Measurements from ENCODE around the gene BCL2L13. TPM values are rescaled to one million over a fixed set of nuclear protein-coding genes. Genes with fewer than 3 reads are reported as not detected.
"Not testable (repeated sequence)": the region's sequence is repeated elsewhere in the genome, so short reads cannot be mapped to it uniquely, and the experiment has no call there.

BCL2L13 gene
- total RNA-seq, 1 experiment from 2014 or later = 56.9 TPM

DNA sequence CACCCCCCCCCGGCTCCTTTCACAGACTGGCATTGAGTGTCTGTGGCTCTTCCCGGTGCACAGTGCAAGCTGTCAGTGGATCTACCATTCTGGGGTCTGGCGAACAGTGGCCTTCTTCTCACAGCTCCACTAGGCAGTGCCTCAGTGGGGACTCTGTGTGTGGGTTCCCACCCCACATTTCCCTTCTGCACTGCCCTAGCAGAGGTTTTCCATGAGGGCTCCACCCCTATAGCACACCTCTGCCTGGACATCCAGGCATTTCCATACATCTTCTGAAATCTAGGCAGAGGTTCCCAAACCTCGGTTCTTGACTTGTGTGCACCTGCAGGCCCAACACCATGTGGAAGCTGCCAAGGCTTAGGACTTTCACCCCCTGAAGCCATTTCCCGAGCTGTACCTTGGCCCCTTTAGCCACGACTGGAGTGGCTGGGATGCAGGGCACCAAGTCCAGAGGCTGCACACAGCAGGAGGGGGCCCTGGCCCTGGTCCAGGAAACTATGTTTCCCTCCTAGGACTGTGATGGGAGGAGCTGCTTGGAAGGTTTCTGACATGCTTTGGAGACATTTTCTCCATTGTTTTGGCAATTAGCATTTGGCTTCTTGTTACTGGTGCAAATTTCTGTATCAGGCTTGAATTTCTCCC is 26.0 kb downstream of the BCL2L13 start:
- Histone ChIP-seq H3K4me3 (ENCODE audit: low read length) (no peak overlapping the region), H3K4me2 (ENCODE audit: low read depth, low read length, poor library complexity, severe bottlenecking) (no peak overlapping the region), H3K36me3 (ENCODE audit: insufficient read depth, low read length) (peaks cover 27% of the 10 kb centered on the region), H3K79me2 (ENCODE audit: low read length) (peaks cover 61% of the 10 kb centered on the region), H4K20me1 (ENCODE audit: insufficient read depth, low read depth, low read length) (no peaks in the 10 kb centered on the region), H3K9me3 (ENCODE audit: low read length) (no peaks in the 10 kb centered on the region), H3K9ac (ENCODE audit: low read length) (no peak overlapping the region), H2AFZ (ENCODE audit: low read length) (no peak overlapping the region), H3K27ac (ENCODE audit: low read length) (no peak overlapping the region), H3K9me2 (replicated peaks; ENCODE audit: insufficient read depth, low read length) (no peaks in the 10 kb centered on the region), H3K27me3 (ENCODE audit: low read length) (no peaks in the 10 kb centered on the region), H3K4me1 (ENCODE audit: low read length) (peaks cover 3% of the 10 kb centered on the region; the same call in 1 of the 2 replicates)
- DNase-seq = no peak

- Histone ChIP-seq H3K9ac (ENCODE audit: low read length) (no peak overlapping the region), H3K27ac (ENCODE audit: low read length) (no peak overlapping the region), H3K79me2 (ENCODE audit: low read length) (peaks cover 63% of the 10 kb centered on the region), H3K36me3 (ENCODE audit: insufficient read depth, low read length) (peaks cover 27% of the 10 kb centered on the region), H3K9me3 (ENCODE audit: low read length) (no peaks in the 10 kb centered on the region), H3K4me1 (ENCODE audit: low read length) (peaks cover 3% of the 10 kb centered on the region; the same call in 1 of the 2 replicates), H3K9me2 (replicated peaks; ENCODE audit: insufficient read depth, low read length) (no peaks in the 10 kb centered on the region), H3K27me3 (ENCODE audit: low read length) (no peaks in the 10 kb centered on the region), H4K20me1 (ENCODE audit: insufficient read depth, low read depth, low read length) (no peaks in the 10 kb centered on the region), H3K4me2 (ENCODE audit: low read depth, low read length, poor library complexity, severe bottlenecking) (no peak overlapping the region), H3K4me3 (ENCODE audit: low read length) (no peak overlapping the region), H2AFZ (ENCODE audit: low read length) (no peak overlapping the region)
- DNase-seq = no peak
Observed at GRCh38 chr22:17665248-17665647, 26.7 kb downstream of the BCL2L13 start.

- Histone ChIP-seq H3K9ac (ENCODE audit: low read length) (no peak overlapping the region), H3K79me2 (ENCODE audit: low read length) (peaks cover 65% of the 10 kb centered on the region), H3K36me3 (ENCODE audit: insufficient read depth, low read length) (peaks cover 21% of the 10 kb centered on the region), H3K4me1 (ENCODE audit: low read length) (peaks cover 3% of the 10 kb centered on the region; the same call in 1 of the 2 replicates), H3K9me2 (replicated peaks; ENCODE audit: insufficient read depth, low read length) (no peaks in the 10 kb centered on the region), H3K4me2 (ENCODE audit: low read depth, low read length, poor library complexity, severe bottlenecking) (no peak overlapping the region), H3K9me3 (ENCODE audit: low read length) (no peaks in the 10 kb centered on the region), H2AFZ (ENCODE audit: low read length) (no peak overlapping the region), H3K27ac (ENCODE audit: low read length) (no peak overlapping the region), H4K20me1 (ENCODE audit: insufficient read depth, low read depth, low read length) (no peaks in the 10 kb centered on the region), H3K27me3 (ENCODE audit: low read length) (no peaks in the 10 kb centered on the region), H3K4me3 (ENCODE audit: low read length) (no peak overlapping the region)
- no peak for DNase-seq
Observed at GRCh38 chr22:17665854-17666253, 27.3 kb downstream of the BCL2L13 start.

DNA sequence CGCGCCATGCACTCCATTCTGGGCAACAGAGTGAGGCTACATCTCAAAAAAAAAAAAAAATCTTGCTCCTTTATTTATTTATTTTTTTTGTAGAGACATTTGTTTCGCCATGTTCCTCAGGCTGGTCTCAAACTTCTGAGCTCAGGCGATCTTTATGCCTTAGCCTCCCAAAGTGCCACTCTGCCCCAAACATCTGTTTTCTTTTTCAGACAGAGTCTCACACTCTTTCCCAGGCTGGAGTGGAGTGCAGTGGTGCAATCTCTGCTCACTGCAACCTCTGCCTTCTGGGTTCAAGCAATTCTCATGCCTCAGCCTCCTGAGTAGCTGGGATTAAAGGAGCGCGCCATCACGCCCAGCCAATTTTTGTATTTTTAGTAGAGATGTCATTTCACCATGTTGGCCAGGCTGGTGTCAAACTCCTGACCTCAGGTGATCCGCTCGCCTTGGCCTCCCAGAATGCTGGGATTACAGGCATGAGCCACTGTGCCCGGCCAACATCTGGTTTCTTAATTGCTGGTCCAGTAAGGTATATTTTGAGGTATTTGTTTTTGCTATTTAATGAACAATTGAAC is 33.0 kb downstream of the BCL2L13 start:
- DNase-seq; H3K27me3 ChIP-seq (ENCODE audit: low read length); H2AFZ ChIP-seq (ENCODE audit: low read length); H4K20me1 ChIP-seq (ENCODE audit: insufficient read depth, low read depth, low read length); H3K4me3 ChIP-seq (ENCODE audit: low read length); H3K9me3 ChIP-seq (ENCODE audit: low read length); H3K9me2 ChIP-seq (replicated peaks; ENCODE audit: insufficient read depth, low read length); H3K36me3 ChIP-seq (ENCODE audit: insufficient read depth, low read length); H3K9ac ChIP-seq (ENCODE audit: low read length); H3K4me2 ChIP-seq (ENCODE audit: low read depth, low read length, poor library complexity, severe bottlenecking); H3K27ac ChIP-seq (ENCODE audit: low read length); H3K4me1 ChIP-seq (ENCODE audit: low read length): not testable (repeated sequence)
- H3K79me2 ChIP-seq (ENCODE audit: low read length) = peaks cover 81% of the 10 kb centered on the region

- Histone ChIP-seq H3K4me1 (ENCODE audit: low read length) (peaks cover 3% of the 10 kb centered on the region; the same call in 1 of the 2 replicates), H3K36me3 (ENCODE audit: insufficient read depth, low read length) (peaks cover 4% of the 10 kb centered on the region; the same call in 1 of the 2 replicates), H3K27me3 (ENCODE audit: low read length) (no peaks in the 10 kb centered on the region), H3K79me2 (ENCODE audit: low read length) (peaks cover 81% of the 10 kb centered on the region), H4K20me1 (ENCODE audit: insufficient read depth, low read depth, low read length) (no peaks in the 10 kb centered on the region), H3K4me3 (ENCODE audit: low read length) (no peak overlapping the region), H3K27ac (ENCODE audit: low read length) (no peak overlapping the region), H2AFZ (ENCODE audit: low read length) (no peak overlapping the region), H3K9ac (ENCODE audit: low read length) (no peak overlapping the region), H3K4me2 (ENCODE audit: low read depth, low read length, poor library complexity, severe bottlenecking) (no peak overlapping the region), H3K9me3 (ENCODE audit: low read length) (no peaks in the 10 kb centered on the region), H3K9me2 (replicated peaks; ENCODE audit: insufficient read depth, low read length) (no peaks in the 10 kb centered on the region)
- DNase-seq = no peak
Observed at GRCh38 chr22:17672417-17672991, 33.9 kb downstream of the BCL2L13 start.

- DNase-seq = no peak
- H2AFZ ChIP-seq (ENCODE audit: low read length) = no peak overlapping the region
Observed at GRCh38 chr22:17674152-17674551, 35.6 kb downstream of the BCL2L13 start.

GRCh38 chr22:17675584-17675983 is 37.0 kb downstream of the BCL2L13 start:
- Histone ChIP-seq H4K20me1 (ENCODE audit: insufficient read depth, low read depth, low read length) (no peaks in the 10 kb centered on the region), H3K79me2 (ENCODE audit: low read length) (peaks cover 80% of the 10 kb centered on the region), H3K4me3 (ENCODE audit: low read length) (no peak overlapping the region), H3K9me3 (ENCODE audit: low read length) (no peaks in the 10 kb centered on the region), H3K36me3 (ENCODE audit: insufficient read depth, low read length) (no peaks in the 10 kb centered on the region), H3K27me3 (ENCODE audit: low read length) (no peaks in the 10 kb centered on the region), H3K4me1 (ENCODE audit: low read length) (no peaks in the 10 kb centered on the region), H3K4me2 (ENCODE audit: low read depth, low read length, poor library complexity, severe bottlenecking) (no peak overlapping the region), H2AFZ (ENCODE audit: low read length) (no peak overlapping the region), H3K27ac (ENCODE audit: low read length) (no peak overlapping the region), H3K9ac (ENCODE audit: low read length) (no peak overlapping the region), H3K9me2 (replicated peaks; ENCODE audit: insufficient read depth, low read length) (no peaks in the 10 kb centered on the region)
- DNase-seq = no peak

More at GRCh38 chr22:17674152-17674551, 35.6 kb downstream of the BCL2L13 start:
- Histone ChIP-seq H3K27me3 (ENCODE audit: low read length) (no peaks in the 10 kb centered on the region), H3K9me2 (replicated peaks; ENCODE audit: insufficient read depth, low read length) (no peaks in the 10 kb centered on the region), H3K36me3 (ENCODE audit: insufficient read depth, low read length) (0 out of 2 replicates have a peak, but pooled peaks cover 4% of the 10 kb centered on the region), H3K79me2 (ENCODE audit: low read length) (peaks cover 84% of the 10 kb centered on the region), H3K4me1 (ENCODE audit: low read length) (peaks cover 3% of the 10 kb centered on the region; the same call in 1 of the 2 replicates), H3K27ac (ENCODE audit: low read length) (no peak overlapping the region), H3K9ac (ENCODE audit: low read length) (no peak overlapping the region), H3K4me3 (ENCODE audit: low read length) (no peak overlapping the region), H3K4me2 (ENCODE audit: low read depth, low read length, poor library complexity, severe bottlenecking) (no peak overlapping the region), H4K20me1 (ENCODE audit: insufficient read depth, low read depth, low read length) (no peaks in the 10 kb centered on the region), H3K9me3 (ENCODE audit: low read length) (no peaks in the 10 kb centered on the region)

GRCh38 chr22:17678817-17679385 is 40.3 kb downstream of the BCL2L13 start:
- H3K9me2 ChIP-seq (replicated peaks; ENCODE audit: insufficient read depth, low read length) = no peaks in the 10 kb centered on the region
- H4K20me1 ChIP-seq (ENCODE audit: insufficient read depth, low read depth, low read length) = no peaks in the 10 kb centered on the region
- H3K79me2 ChIP-seq (ENCODE audit: low read length) = peaks cover 80% of the 10 kb centered on the region
- no peak overlapping the region for H3K4me3 ChIP-seq (ENCODE audit: low read length)
- H3K36me3 ChIP-seq (ENCODE audit: insufficient read depth, low read length) = no peaks in the 10 kb centered on the region
- no peak for DNase-seq
- H3K9ac ChIP-seq (ENCODE audit: low read length) = no peak overlapping the region
- no peaks in the 10 kb centered on the region for H3K27me3 ChIP-seq (ENCODE audit: low read length)
- H3K27ac ChIP-seq (ENCODE audit: low read length) = no peak overlapping the region
- H2AFZ ChIP-seq (ENCODE audit: low read length) = no peak overlapping the region
- H3K4me1 ChIP-seq (ENCODE audit: low read length) = peaks cover 1% of the 10 kb centered on the region; the same call in 1 of the 2 replicates
- H3K9me3 ChIP-seq (ENCODE audit: low read length) = no peaks in the 10 kb centered on the region
- no peak overlapping the region for H3K4me2 ChIP-seq (ENCODE audit: low read depth, low read length, poor library complexity, severe bottlenecking)

All from Karpas-422 (cell line).